Left lung (tissue), 10 donors: ENCODE measurements around the gene APOBEC4. TPM values are rescaled to one million over a fixed set of nuclear protein-coding genes. Genes with fewer than 3 reads are reported as not detected.

Experiments used
- ATAC-seq: fragments of 200-7000 bp; cut with Tn5 transposase; one replicate; pipeline ENCODE4 v1.9.1; 2020; ENCODE audit warnings: moderate library complexity
- DNase-seq, 4 donors: peaks; one replicate each; pipeline ENCODE4 v3.0.0-alpha.2; 2013 to 2020
- H3K27ac ChIP-seq, 2 donors: fragments of 200-600 bp; sonication (generic) in 1 of 2; one replicate each; pipeline versions ENCODE4 v1.5.0 to v1.8.0; 2020 to 2021
- H3K27me3 ChIP-seq, 2 donors: fragments of 200-600 bp; sonication (generic) in 1 of 2; one replicate each; pipeline versions ENCODE4 v1.5.0 to v1.8.0; 2020 to 2021
- H3K36me3 ChIP-seq, 2 donors: fragments of 200-600 bp; sonication (generic) in 1 of 2; one replicate each; pipeline versions ENCODE4 v1.5.0 to v1.8.0; 2020 to 2021
- H3K4me1 ChIP-seq, 2 donors: fragments of 200-600 bp; one replicate each; pipeline ENCODE4 v1.8.0; 2021
- H3K4me3 ChIP-seq, 2 donors: fragments of 200-600 bp; sonication (generic) in 1 of 2; one replicate each; pipeline versions ENCODE4 v1.5.0 to v1.8.0; 2020 to 2021; ENCODE audit warnings: mild to moderate bottlenecking in 1 of 2
- H3K9me3 ChIP-seq, 2 donors: fragments of 200-600 bp; sonication (generic) in 1 of 2; one replicate each; pipeline versions ENCODE4 v1.5.0 to v1.8.0; 2020 to 2021
- intact Hi-C, 2 donors: fragments of 100-400 bp; cut with DNase I; formaldehyde crosslinking; loops; one replicate each; pipeline versions ENCODE4 v1.11.2 to v1.14.2; 2022
- polyA plus RNA-seq, 6 donors: library from polyadenylated mRNA; unstranded; fragments of 120-200 nt; gene quantifications; one replicate each; pipeline ENCODE4 v1.2.1, GENCODE V29; 2013; ENCODE audit not compliant: insufficient read length in 6 of 6
- total RNA-seq, 2 donors: library from RNA; stranded (reverse); fragmentation: NEBNext Ultra II Directional; extraction: Animal tissue kit (Norgen Biotek cat#: 25700); gene quantifications; one replicate each; pipeline ENCODE4 v1.2.1, GENCODE V29; 2021
- TF ChIP-seq, protein P1 (sequence below), 2 donors: fragments of 200-600 bp; sonication (generic) in 1 of 2; IDR thresholded peaks; one replicate each; pipeline versions ENCODE4 v1.5.0 to v1.8.0; 2021; ENCODE audit warnings: antibody characterized with exemption in 2 of 2
- donor health status: DM: no; HTN: yes; CAD: no.
- donor health status: DM: no; HTN: no; CAD: no.

The APOBEC4 gene
- total and polyA plus RNA-seq, 8 donors, result 0.26 to 2.2 (median 0.98) TPM

DNA sequence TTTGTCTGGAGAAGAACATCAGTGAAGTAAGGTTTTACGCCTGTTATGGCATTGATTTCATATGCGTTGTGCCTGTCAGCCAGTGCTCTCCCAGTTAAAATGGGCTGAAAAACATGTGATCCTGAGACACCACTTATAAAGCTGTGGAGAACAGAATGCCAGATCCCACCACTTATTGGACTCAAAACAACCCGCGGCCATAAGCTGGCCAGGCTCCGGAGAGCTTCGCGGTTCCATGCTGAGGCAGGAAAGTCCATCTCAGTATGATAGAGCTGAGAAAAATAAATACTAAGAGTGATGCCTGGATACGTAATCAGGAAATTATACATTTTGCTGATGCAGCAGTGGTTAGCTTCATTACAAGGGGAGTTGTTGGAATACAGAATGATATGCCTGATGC lies 5.1 kb downstream of the APOBEC4 start:
- ATAC-seq, result no peak
- H3K27me3 ChIP-seq, result no peaks in the 10 kb centered on the region
- no peak overlapping the region for H3K27ac ChIP-seq
- H3K4me3 ChIP-seq, result no peak overlapping the region
- H3K4me1 ChIP-seq, result peaks cover 0 to 13% of the 10 kb centered on the region in 2 donors
- intact Hi-C loops, result no loop called here
- no peaks in the 10 kb centered on the region for H3K36me3 ChIP-seq
- H3K9me3 ChIP-seq, result no peaks in the 10 kb centered on the region
- TF ChIP-seq, protein P1, sequence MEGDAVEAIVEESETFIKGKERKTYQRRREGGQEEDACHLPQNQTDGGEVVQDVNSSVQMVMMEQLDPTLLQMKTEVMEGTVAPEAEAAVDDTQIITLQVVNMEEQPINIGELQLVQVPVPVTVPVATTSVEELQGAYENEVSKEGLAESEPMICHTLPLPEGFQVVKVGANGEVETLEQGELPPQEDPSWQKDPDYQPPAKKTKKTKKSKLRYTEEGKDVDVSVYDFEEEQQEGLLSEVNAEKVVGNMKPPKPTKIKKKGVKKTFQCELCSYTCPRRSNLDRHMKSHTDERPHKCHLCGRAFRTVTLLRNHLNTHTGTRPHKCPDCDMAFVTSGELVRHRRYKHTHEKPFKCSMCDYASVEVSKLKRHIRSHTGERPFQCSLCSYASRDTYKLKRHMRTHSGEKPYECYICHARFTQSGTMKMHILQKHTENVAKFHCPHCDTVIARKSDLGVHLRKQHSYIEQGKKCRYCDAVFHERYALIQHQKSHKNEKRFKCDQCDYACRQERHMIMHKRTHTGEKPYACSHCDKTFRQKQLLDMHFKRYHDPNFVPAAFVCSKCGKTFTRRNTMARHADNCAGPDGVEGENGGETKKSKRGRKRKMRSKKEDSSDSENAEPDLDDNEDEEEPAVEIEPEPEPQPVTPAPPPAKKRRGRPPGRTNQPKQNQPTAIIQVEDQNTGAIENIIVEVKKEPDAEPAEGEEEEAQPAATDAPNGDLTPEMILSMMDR (IDR thresholded peaks at IDR 0.05), result no peak
- DNase-seq, result no peak

DNA sequence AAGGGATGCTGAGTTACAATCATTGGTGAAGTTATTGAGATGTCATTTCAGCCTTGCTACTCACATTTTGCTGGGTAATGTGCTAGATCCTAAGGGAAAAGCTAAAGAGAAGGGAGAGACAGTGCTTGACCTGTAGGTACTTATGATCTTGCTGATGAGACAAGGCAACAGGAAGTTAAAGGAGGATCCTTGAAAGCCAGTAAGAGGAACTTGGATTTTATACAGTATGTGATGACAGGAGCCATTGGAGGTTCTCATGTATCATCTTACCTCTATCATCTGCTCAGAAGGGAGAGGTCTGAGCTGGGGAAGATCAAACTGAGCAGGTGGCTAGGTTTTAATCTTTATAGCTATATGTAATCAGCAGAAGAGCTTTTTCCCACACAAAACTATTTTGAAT lies 6.3 kb downstream of the APOBEC4 start:
- Histone ChIP-seq H3K27ac (no peak overlapping the region), H3K27me3 (no peaks in the 10 kb centered on the region), H3K36me3 (no peaks in the 10 kb centered on the region), H3K4me1 (peaks cover 0 to 3% of the 10 kb centered on the region in 2 donors), H3K4me3 (no peak overlapping the region), H3K9me3 (no peaks in the 10 kb centered on the region)
- DNase-seq (no peak), ATAC-seq (no peak)
- intact Hi-C loops, result no loop called here
- TF ChIP-seq, protein P1 (IDR thresholded peaks at IDR 0.05), result no peak

- TF ChIP-seq, protein P1 (IDR thresholded peaks at IDR 0.05), result no peak
- DNase-seq, result no peak
- H3K27me3 ChIP-seq, result no peaks in the 10 kb centered on the region
- peaks cover 0 to 3% of the 10 kb centered on the region in 2 donors for H3K4me1 ChIP-seq
- no peaks in the 10 kb centered on the region for H3K36me3 ChIP-seq
- H3K4me3 ChIP-seq, result no peak overlapping the region
- H3K9me3 ChIP-seq, result no peaks in the 10 kb centered on the region
- no peak for ATAC-seq
- H3K27ac ChIP-seq, result no peak overlapping the region
- intact Hi-C loops, result no loop called here
Measured at GRCh38 chr1:183645531-183645930, 7.6 kb downstream of the APOBEC4 start.

DNA sequence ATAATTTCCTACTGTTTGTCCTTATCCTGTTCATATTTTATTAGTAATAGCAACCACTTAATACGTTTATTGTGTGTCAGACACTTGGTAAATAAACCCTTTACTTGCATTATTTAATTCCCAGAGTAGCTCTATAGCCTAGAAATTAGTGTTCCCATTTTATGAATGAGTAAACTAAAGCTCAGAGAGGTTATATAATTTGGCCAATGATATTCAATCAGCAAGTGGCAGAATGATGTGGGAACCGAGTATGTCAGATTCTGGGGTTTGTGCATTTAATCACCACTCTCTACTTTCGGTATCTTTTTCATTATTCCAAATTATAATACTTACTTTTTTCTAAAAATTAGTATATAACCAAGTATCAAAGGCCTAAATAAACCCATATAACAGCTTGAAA lies 10.9 kb downstream of the APOBEC4 start:
- intact Hi-C loops, result no loop called here
- ATAC-seq, result no peak
- peaks cover 0 to 4% of the 10 kb centered on the region in 2 donors for H3K4me1 ChIP-seq

GRCh38 chr1:183640193-183640592 lies 12.9 kb downstream of the APOBEC4 start:
- peaks cover 0 to 11% of the 10 kb centered on the region in 2 donors for H3K4me1 ChIP-seq
- TF ChIP-seq, protein P1 (IDR thresholded peaks at IDR 0.05), result no peak
- no peaks in the 10 kb centered on the region for H3K27me3 ChIP-seq
- no peak for DNase-seq
- intact Hi-C loops, result no loop called here
- no peaks in the 10 kb centered on the region for H3K9me3 ChIP-seq
- no peak overlapping the region for H3K4me3 ChIP-seq
- no peak for ATAC-seq
- H3K36me3 ChIP-seq, result no peaks in the 10 kb centered on the region
- H3K27ac ChIP-seq, result no peak overlapping the region

More for the DNA sequence above, 10.9 kb downstream of the APOBEC4 start:
- H3K36me3 ChIP-seq, result no peaks in the 10 kb centered on the region
- H3K9me3 ChIP-seq, result no peaks in the 10 kb centered on the region
- H3K27me3 ChIP-seq, result no peaks in the 10 kb centered on the region
- DNase-seq, result no peak
- no peak overlapping the region for H3K4me3 ChIP-seq
- H3K27ac ChIP-seq, result no peak overlapping the region
- TF ChIP-seq, protein P1 (IDR thresholded peaks at IDR 0.05), result no peak
